ENCODE measurements around the gene UCHL3.

DNA sequence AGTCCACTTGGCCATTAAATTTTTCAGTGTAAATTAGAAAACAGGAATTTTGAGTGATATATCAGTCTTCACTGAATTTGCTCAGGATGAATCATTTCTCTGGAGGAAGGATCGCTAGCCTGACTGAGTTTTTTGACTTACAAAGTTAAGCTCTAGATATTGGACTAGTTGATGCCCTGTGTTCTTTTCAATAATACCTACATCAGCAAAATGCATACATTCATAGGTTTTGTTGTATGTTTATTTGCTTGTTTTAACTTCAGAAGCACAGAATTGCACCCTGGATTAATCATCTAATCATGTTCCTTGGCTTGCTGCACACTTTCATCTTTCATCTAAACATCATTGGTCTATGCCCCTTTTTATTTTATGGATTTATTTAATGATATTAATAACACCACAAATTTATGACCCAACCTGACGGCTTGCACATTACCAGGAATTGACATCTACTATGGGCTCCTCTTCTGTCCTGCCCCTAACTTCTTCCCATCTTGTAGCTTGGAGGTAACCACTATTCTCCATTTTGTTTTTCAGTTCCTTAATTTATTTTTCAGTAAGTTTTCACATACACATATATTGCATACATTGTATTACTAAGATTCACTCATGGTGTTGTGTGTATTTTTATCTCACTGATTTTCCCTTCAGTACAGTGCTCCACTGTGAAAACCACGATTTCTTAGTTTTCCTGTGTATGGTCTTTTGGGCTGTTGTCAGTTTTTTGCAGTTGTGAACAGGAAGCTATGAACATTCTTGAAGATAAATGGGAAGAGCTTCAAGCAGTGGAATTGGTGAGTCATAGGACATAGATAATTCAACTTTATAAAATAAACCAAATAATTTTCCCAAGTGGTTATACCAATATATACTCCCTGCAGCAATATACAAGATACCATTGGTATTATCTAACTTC, 35.3 kb upstream of the UCHL3 start:
- TF ChIP-seq CTCF (IDR thresholded peaks at IDR 0.05) (no peak), POLR2AphosphoS5 (IDR thresholded peaks at IDR 0.05) (no peak)

Data from prostate gland (tissue), 2 donors.